ENCODE results near the gene C19orf47. TPM values are rescaled to one million over a fixed set of nuclear protein-coding genes. Genes with fewer than 3 reads are reported as not detected.

Gene C19orf47
- polyA plus RNA-seq, 1 donor from 2014 or later, result 22.8 TPM

DNA sequence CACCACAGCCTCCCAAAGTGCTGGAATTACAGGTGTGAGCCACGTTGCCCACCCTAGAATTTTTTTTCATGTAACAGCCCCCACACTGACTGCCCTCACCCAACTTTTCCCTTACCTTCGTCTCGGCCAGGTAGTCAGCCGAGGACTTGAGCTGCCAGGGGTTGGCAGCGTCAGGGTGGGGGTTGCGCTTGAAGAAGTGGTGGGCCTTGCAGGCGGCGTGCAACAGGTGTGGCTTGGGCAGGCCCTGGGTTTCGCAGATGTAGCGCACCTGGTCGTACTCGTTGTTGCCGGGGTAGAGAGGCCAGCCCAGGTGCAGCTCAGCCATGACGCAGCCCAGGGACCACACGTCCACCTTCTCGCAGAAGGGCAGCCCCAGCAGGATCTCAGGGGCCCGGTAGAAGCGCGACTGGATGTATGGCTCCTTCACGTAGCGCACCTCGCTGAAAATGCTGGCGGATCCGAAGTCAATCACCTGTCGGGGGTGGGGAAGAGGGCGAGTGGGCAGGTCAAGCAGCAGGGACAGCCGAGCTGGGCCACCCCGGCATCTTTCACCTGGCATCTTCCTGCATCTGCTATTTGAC, 35.6 kb upstream of the C19orf47 start:
- no peak overlapping the region for H2AFZ ChIP-seq (ENCODE audit: low read depth, low read length)
- TF ChIP-seq CTCF (IDR thresholded peaks at IDR 0.05; ENCODE audit: poor library complexity, severe bottlenecking) (no peak), REST (IDR thresholded peaks at IDR 0.05; ENCODE audit: borderline replicate concordance) (no peak), EZH2 (IDR thresholded peaks at IDR 0.05; ENCODE audit: borderline replicate concordance, insufficient read depth, low read length, poor library complexity, severe bottlenecking) (no peak), MXI1 (conservative IDR thresholded peaks at IDR 0.05; ENCODE audit: poor library complexity, severe bottlenecking) (no peak), POLR2AphosphoS5 (IDR thresholded peaks at IDR 0.05) (no peak), SMC3 (conservative IDR thresholded peaks at IDR 0.05; ENCODE audit: poor library complexity) (no peak), TAF1 (IDR thresholded peaks at IDR 0.05; ENCODE audit: low read depth) (no peak), EP300 (conservative IDR thresholded peaks at IDR 0.05; ENCODE audit: poor library complexity, severe bottlenecking) (no peak)
- no peaks in the 10 kb centered on the region for H4K20me1 ChIP-seq (ENCODE audit: insufficient read depth)
- no peak overlapping the region for H3K9ac ChIP-seq (ENCODE audit: low read length)
- H3K79me2 ChIP-seq (replicated peaks; ENCODE audit: insufficient read depth, low read length), result no peaks in the 10 kb centered on the region
- no peaks in the 10 kb centered on the region for H3K36me3 ChIP-seq (ENCODE audit: insufficient read depth, low read length)
- no peaks in the 10 kb centered on the region for H3K9me3 ChIP-seq (ENCODE audit: low read length)
- no peaks in the 10 kb centered on the region for H3K27me3 ChIP-seq (ENCODE audit: insufficient read depth, low read depth, low read length)
- no peak overlapping the region for H3K4me3 ChIP-seq (ENCODE audit: low read length)
- H3K27ac ChIP-seq (ENCODE audit: low read length), result no peak overlapping the region
- no peaks in the 10 kb centered on the region for H3K9me2 ChIP-seq (ENCODE audit: insufficient read depth, low read length)
- H3F3A ChIP-seq (ENCODE audit: insufficient read depth, low read length, poor library complexity, severe bottlenecking), result no peaks in the 10 kb centered on the region
- H3K4me2 ChIP-seq (ENCODE audit: low read length), result no peak overlapping the region

- Histone ChIP-seq H3F3A (ENCODE audit: insufficient read depth, low read length, poor library complexity, severe bottlenecking) (no peaks in the 10 kb centered on the region), H3K27ac (ENCODE audit: low read length) (no peak overlapping the region), H3K27me3 (ENCODE audit: insufficient read depth, low read depth, low read length) (no peaks in the 10 kb centered on the region), H3K4me3 (ENCODE audit: low read length) (no peak overlapping the region), H2AFZ (ENCODE audit: low read depth, low read length) (no peak overlapping the region), H3K36me3 (ENCODE audit: insufficient read depth, low read length) (no peaks in the 10 kb centered on the region), H3K79me2 (replicated peaks; ENCODE audit: insufficient read depth, low read length) (no peaks in the 10 kb centered on the region), H3K4me2 (ENCODE audit: low read length) (no peak overlapping the region), H3K9me3 (ENCODE audit: low read length) (no peaks in the 10 kb centered on the region), H3K9ac (ENCODE audit: low read length) (no peak overlapping the region), H3K9me2 (ENCODE audit: insufficient read depth, low read length) (no peaks in the 10 kb centered on the region), H4K20me1 (ENCODE audit: insufficient read depth) (no peaks in the 10 kb centered on the region)
- TF ChIP-seq EZH2 (IDR thresholded peaks at IDR 0.05; ENCODE audit: borderline replicate concordance, insufficient read depth, low read length, poor library complexity, severe bottlenecking), result no peak
- no peak for TF ChIP-seq EP300 (conservative IDR thresholded peaks at IDR 0.05; ENCODE audit: poor library complexity, severe bottlenecking)
- TF ChIP-seq MXI1 (conservative IDR thresholded peaks at IDR 0.05; ENCODE audit: poor library complexity, severe bottlenecking), result no peak
- no peak for TF ChIP-seq TAF1 (IDR thresholded peaks at IDR 0.05; ENCODE audit: low read depth)
- TF ChIP-seq SMC3 (conservative IDR thresholded peaks at IDR 0.05; ENCODE audit: poor library complexity), result no peak
- TF ChIP-seq RAD21 (conservative IDR thresholded peaks at IDR 0.05), result no peak
- TF ChIP-seq REST (IDR thresholded peaks at IDR 0.05; ENCODE audit: borderline replicate concordance), result no peak
- TF ChIP-seq POLR2AphosphoS5 (IDR thresholded peaks at IDR 0.05), result no peak
Measured at GRCh38 chr19:40381321-40381720, 33.1 kb upstream of the C19orf47 start.

Data from neural cell (in vitro differentiated cells).